Thyroid gland (tissue), 4 donors: ENCODE results near the gene SEC14L3.

Source experiments
- POLR2A ChIP-seq, 2 donors: fragments of 450-650 bp; IDR thresholded peaks; one replicate each; pipeline ENCODE4 v1.6.1; 2017; ENCODE audit warnings: antibody characterized with exemption in 2 of 2, mild to moderate bottlenecking in 2 of 2, moderate library complexity in 1 of 2
- TF ChIP-seq, protein P1 (sequence below), 6 experiments: fragments of 200-600 bp in 3 of 6; fragments of 450-650 bp in 3 of 6; sonication (generic) in 3 of 6; IDR thresholded peaks; one replicate each; pipeline ENCODE4 v1.5.1; 2016 to 2019; ENCODE audit warnings: antibody characterized with exemption in 6 of 6, mild to moderate bottlenecking in 2 of 6, inconsistent platforms in 1 of 6, moderate library complexity in 1 of 6

DNA sequence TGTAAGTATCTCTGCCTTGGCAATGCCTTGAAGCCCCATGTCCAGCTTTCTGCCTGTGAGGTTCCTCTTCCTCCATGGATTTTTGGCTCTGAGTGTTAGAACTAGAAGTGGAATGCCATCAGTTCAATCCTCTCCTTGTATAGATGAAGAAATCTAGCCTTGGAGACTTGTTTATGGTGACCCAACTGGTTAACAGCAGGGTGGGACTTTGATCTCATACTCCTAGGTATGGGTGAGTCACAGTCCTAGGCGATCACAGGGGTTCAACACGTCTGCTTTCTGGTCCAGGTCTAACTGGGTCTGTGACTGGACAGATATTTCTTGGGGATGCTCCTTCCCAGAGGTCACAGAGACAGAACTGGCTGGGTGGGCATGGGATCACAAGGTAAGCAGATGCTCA lies 55.4 kb downstream of the SEC14L3 start:
- TF ChIP-seq, protein P1, sequence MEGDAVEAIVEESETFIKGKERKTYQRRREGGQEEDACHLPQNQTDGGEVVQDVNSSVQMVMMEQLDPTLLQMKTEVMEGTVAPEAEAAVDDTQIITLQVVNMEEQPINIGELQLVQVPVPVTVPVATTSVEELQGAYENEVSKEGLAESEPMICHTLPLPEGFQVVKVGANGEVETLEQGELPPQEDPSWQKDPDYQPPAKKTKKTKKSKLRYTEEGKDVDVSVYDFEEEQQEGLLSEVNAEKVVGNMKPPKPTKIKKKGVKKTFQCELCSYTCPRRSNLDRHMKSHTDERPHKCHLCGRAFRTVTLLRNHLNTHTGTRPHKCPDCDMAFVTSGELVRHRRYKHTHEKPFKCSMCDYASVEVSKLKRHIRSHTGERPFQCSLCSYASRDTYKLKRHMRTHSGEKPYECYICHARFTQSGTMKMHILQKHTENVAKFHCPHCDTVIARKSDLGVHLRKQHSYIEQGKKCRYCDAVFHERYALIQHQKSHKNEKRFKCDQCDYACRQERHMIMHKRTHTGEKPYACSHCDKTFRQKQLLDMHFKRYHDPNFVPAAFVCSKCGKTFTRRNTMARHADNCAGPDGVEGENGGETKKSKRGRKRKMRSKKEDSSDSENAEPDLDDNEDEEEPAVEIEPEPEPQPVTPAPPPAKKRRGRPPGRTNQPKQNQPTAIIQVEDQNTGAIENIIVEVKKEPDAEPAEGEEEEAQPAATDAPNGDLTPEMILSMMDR (IDR thresholded peaks at IDR 0.05) = no peak
- TF ChIP-seq POLR2A (IDR thresholded peaks at IDR 0.05) = no peak
